GM12864 (cell line): ENCODE measurements around the gene GATA2.

Source experiments
- DNase-seq: peaks from one replicate; pipeline ENCODE4 v3.0.0-alpha.2; 2011; ENCODE audit warnings: low read depth
- H3K4me3 ChIP-seq: 2 replicates; pipeline ENCODE4 v1.5.1; 2011; ENCODE audit warnings: mild to moderate bottlenecking, low read depth, low read length, control low read depth
- TF ChIP-seq, protein P1 (sequence below): IDR thresholded peaks from 2 replicates; pipeline ENCODE4 v1.5.1; 2011; ENCODE audit warnings: low read depth, mild to moderate bottlenecking, moderate library complexity, low read length, control low read depth, inconsistent platforms; ENCODE audit errors: missing control alignments

GATA2 gene

DNA sequence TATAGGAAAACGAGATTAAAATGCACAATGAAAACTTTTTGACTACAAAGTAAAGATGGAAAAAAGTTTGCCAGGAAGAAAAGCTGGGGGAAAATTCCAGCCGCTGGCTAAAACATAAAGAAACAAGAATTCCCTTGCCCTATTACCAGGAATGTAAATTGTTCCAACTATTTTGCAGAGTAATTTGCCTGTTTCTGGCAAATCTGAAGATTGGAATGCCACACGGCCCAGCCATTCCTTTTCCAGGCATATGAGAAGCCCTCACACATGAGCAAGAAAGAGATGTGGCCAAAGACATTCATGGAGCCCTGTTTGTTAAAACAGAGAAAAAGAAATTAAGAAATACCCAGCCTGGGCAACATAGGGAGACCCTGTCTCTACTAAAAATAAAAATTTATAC lies 8.4 kb upstream of the GATA2 start:
- no peak overlapping the region for H3K4me3 ChIP-seq
- TF ChIP-seq, protein P1, sequence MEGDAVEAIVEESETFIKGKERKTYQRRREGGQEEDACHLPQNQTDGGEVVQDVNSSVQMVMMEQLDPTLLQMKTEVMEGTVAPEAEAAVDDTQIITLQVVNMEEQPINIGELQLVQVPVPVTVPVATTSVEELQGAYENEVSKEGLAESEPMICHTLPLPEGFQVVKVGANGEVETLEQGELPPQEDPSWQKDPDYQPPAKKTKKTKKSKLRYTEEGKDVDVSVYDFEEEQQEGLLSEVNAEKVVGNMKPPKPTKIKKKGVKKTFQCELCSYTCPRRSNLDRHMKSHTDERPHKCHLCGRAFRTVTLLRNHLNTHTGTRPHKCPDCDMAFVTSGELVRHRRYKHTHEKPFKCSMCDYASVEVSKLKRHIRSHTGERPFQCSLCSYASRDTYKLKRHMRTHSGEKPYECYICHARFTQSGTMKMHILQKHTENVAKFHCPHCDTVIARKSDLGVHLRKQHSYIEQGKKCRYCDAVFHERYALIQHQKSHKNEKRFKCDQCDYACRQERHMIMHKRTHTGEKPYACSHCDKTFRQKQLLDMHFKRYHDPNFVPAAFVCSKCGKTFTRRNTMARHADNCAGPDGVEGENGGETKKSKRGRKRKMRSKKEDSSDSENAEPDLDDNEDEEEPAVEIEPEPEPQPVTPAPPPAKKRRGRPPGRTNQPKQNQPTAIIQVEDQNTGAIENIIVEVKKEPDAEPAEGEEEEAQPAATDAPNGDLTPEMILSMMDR, result no peak
- no peak for DNase-seq

DNA sequence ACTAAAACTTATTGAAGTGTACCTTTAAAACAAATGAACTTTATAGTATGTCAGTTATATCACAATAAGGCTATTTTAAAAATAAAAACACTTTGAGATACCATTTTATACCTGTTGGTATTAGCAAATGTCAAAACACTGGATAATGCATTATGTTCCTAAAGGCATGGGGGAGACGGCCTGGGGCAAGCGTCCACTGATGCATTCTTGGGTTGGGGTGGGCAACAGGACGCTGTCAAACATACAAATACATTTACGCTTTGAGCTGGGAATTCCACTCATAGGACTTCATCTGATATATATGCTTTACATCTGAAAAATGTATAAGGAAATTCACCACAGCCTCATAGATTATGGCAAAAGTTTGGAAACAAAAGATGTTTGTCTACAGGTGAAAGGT lies 7.6 kb upstream of the GATA2 start:
- H3K4me3 ChIP-seq, result no peak overlapping the region
- DNase-seq, result no peak
- TF ChIP-seq, protein P1, result no peak

DNA sequence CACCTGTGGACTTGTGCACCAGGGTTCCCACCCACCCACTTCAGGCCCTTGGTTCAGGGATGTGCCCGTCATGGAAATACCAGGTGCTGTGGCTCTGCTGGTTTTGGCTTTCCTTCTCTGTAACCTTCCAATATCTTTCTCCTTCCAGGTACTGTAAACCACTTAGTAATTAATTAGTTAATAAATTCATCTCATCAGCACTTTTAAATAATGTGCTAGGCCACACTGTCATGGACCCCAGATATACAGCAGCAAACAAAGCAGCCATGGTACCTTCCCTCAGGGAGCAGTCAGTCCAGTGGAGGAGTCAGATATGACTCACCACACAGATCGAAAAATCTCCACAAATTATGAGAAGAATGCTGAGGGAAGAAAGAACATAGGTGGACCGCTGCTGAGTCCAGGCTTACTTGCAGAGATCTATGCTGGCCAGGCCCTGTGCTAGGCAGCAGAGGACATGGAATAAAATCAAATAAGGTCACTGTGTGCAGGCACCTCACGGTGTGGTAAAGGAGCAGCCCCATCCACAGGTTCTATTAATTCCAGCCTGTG lies 6.8 kb upstream of the GATA2 start:
- TF ChIP-seq, protein P1, result no peak
- no peak for DNase-seq
- no peak overlapping the region for H3K4me3 ChIP-seq

DNA sequence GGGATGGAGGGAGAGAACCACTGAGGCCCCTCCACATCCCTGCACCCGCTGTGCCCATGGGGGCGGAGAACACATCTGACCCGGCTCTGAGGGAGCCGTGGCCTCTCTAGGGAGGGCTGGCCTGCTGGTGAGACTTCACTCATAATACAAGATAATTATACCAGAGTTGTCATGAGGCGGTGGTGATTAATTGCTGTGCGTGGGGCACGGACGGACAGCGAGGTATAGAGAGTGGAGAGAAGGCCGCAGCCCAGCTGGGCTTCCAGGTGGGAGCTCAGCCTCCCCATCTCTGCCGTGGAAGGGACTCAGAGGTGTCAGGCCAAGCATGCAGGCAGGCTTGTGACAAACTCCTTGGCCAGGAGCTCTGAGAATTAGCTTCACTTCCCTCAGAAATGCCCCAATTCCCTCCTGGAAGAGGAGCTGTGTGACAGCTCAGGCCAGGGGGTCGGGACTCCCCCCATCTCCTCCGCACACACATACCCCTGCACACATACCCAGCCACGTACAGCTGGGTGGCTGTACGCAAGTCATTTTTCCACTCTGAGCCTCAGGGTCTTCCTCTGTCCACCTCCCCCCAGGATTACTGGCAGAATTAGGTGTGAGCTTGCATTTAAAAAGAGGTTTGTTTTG lies 6.0 kb upstream of the GATA2 start:
- TF ChIP-seq, protein P1, result no peak
- no peak overlapping the region for H3K4me3 ChIP-seq
- DNase-seq, result no peak

DNA sequence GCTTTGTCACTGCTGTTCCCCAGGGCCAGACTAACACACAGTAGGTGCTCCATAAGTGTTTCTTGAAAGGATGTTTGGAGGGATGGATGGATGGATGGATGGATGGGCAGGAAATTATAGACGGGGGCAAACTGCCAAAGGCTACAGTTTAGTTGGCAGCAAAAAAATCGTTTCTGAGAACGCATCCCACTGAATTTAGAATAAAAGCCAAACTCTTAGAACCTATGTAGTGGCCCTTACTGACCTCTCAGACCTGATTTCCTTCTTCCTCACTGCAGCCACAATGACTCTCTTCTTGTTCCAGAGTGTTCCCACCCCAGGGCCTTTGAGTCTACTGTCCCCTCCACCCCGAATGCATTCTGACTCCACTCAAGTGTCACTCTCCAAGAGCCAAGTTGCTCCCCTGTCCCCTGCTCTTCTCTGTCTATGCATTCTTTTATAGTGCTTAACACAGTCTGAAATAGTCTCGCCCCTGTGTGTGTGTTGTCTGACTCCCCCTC lies 5.2 kb upstream of the GATA2 start:
- DNase-seq, result no peak
- TF ChIP-seq, protein P1, result no peak
- no peak overlapping the region for H3K4me3 ChIP-seq

DNA sequence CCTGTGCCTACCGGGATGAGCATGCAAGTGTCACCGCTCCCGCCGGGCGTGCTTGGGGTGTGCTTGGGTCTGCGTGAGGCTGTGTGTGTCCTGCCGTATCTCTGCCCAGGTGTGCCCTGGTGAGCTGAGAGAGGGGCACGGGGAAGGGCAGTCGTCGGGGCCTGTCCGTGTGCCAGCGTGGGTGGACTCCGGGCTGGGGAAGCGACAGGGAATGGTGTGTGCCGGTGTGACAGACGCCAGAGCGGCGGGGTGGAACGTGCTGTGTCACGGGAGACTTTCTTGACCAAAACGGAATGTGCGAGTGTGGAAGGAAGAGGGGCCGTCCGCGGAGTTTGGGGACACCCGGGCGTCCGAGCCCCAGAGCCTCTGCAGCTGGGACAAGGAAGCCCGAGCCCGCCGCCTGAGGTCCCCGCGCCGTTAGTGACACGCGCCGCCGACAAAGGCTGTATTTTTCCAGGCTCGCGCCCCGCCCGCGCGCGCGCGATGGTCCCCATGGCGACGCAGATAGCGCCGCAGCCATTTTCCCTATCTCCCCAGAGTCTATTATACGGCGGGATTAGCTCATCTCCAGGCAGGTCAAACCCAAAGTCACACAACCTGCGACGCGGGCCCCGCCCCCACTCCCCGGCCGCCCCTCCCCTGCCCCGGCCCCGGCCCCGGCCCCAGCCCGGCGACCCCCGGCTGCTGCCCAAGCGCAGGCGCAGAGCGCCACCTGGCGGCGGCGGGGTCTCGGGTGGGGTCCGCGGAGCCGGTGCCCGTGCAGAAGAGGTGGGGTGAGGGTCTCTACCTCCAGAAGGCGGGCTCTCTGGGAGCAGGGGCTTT lies 4.5 kb upstream of the GATA2 start:
- TF ChIP-seq, protein P1, result peak; percentile 68
- peak overlapping the region; percentile 43 for H3K4me3 ChIP-seq
- DNase-seq, result no peak
